GM15510 (cell line): Measurements from ENCODE around the gene TNIK.

ENCODE experiments used
- POLR2A ChIP-seq: IDR thresholded peaks from 3 replicates; pipeline ENCODE4 v1.6.1; 2011; ENCODE audit warnings: borderline replicate concordance; ENCODE audit not compliant: insufficient read length; ENCODE audit errors: extremely low read depth

Gene TNIK

GRCh38 chr3:171258316-171258715 lies 201.9 kb downstream of the TNIK start:
- no peak for TF ChIP-seq POLR2A

- no peak for TF ChIP-seq POLR2A
Measured at GRCh38 chr3:171257251-171258203, 202.7 kb downstream of the TNIK start.

- no peak for TF ChIP-seq POLR2A
Measured at GRCh38 chr3:171256445-171257250, 203.6 kb downstream of the TNIK start.

GRCh38 chr3:171255236-171255806 lies 204.9 kb downstream of the TNIK start:
- no peak for TF ChIP-seq POLR2A

GRCh38 chr3:171254315-171254714 lies 205.9 kb downstream of the TNIK start:
- TF ChIP-seq POLR2A: no peak

GRCh38 chr3:171251835-171252234 lies 208.4 kb downstream of the TNIK start:
- TF ChIP-seq POLR2A: no peak

GRCh38 chr3:171250444-171250843 lies 209.8 kb downstream of the TNIK start:
- TF ChIP-seq POLR2A: no peak

- no peak for TF ChIP-seq POLR2A
Measured at GRCh38 chr3:171249245-171249644, 211.0 kb downstream of the TNIK start.

GRCh38 chr3:171248426-171249111 lies 211.6 kb downstream of the TNIK start:
- TF ChIP-seq POLR2A: no peak

GRCh38 chr3:171245796-171246765 lies 214.1 kb downstream of the TNIK start:
- TF ChIP-seq POLR2A: no peak

- no peak for TF ChIP-seq POLR2A
Measured at GRCh38 chr3:171242951-171243350, 217.3 kb downstream of the TNIK start.

GRCh38 chr3:171242170-171242569 lies 218.0 kb downstream of the TNIK start:
- no peak for TF ChIP-seq POLR2A

GRCh38 chr3:171240504-171240835 lies 219.7 kb downstream of the TNIK start:
- no peak for TF ChIP-seq POLR2A

- no peak for TF ChIP-seq POLR2A
Measured at GRCh38 chr3:171239757-171240503, 220.3 kb downstream of the TNIK start.

GRCh38 chr3:171237009-171237385 lies 223.2 kb downstream of the TNIK start:
- no peak for TF ChIP-seq POLR2A
